GM18505 (cell line): ENCODE measurements around the gene PTPN7.
"Not testable (repeated sequence)": the region's sequence is repeated elsewhere in the genome, so short reads cannot be mapped to it uniquely, and the experiment has no call there.

Experiments used
- ATAC-seq: cut with Tn5 transposase; IDR thresholded peaks from one replicate; pipeline ENCODE4 v1.9.1; 2021; ENCODE audit not compliant: unreplicated experiment
- POLR2A ChIP-seq: IDR thresholded peaks from 4 replicates; pipeline ENCODE4 v1.6.1; 2011; ENCODE audit warnings: borderline replicate concordance; ENCODE audit not compliant: insufficient read depth, insufficient read length; ENCODE audit errors: extremely low read depth

Gene PTPN7

GRCh38 chr1:202148391-202148790 is 12.0 kb downstream of the PTPN7 start:
- TF ChIP-seq POLR2A, result peak; percentile 19
- ATAC-seq, result no peak

DNA sequence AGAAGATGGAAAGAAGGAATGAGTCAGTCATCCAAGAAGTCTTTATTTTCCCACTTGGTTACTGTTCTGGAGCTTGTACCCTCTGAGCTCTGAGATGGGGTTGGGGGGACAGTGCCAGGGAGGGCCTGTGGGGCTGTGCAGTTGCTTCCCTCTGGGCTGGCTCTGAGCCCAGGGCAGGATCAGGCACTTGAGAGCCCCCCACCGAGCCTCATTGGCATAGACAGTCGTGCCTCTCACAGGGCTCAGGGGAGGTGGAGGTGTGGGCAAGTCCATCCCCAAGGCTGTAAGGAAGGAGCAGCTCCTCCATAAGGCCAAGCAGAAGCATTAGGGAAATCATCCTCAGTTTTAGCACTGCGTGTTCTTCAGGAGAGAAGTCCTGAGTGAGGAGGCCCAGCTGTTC is 13.4 kb downstream of the PTPN7 start:
- no peak for ATAC-seq
- TF ChIP-seq POLR2A, result no peak

DNA sequence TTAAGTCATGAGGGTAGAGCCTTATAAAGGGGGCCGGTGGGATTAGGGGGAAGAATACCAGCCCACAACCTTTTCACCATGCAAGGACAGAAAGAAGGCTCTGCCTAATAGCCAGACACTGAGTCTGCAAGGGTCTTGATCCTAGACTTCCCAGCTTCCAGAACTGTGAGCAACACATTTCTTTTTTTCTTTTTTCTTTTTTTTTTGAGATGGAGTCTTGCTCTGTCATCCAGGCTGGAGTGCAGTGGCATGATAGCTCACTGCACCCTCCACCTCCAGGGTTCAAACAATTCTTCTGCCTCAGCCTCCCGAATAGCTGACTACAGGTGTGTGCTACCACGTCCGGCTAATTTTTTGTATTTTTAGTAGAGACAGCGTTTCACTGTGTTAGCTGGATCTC is 14.1 kb downstream of the PTPN7 start:
- ATAC-seq, result no peak
- TF ChIP-seq POLR2A, result no peak

DNA sequence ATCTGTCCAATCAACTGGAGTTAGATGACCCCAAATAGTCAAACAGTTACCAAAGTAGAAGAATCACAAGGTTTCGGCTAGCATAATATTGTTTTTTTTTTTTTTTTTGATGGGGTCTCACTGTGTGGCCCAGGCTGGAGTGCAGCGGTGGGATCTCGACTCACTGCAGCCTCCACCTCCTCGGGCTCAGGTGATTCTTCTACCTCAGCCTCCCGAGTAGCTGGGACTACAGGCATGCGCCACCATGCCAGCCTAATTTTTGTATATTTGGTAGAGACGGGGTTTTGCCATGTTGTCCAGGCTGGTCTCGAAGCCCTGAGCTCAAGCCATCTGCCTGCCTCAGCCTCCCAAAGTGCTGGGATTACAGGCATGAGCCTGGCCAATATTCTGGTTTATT is 14.7 kb downstream of the PTPN7 start:
- ATAC-seq, result not testable (repeated sequence)

- TF ChIP-seq POLR2A, result peak; percentile 12
- ATAC-seq, result no peak
Measured at GRCh38 chr1:202145068-202145743, 15.2 kb downstream of the PTPN7 start.

DNA sequence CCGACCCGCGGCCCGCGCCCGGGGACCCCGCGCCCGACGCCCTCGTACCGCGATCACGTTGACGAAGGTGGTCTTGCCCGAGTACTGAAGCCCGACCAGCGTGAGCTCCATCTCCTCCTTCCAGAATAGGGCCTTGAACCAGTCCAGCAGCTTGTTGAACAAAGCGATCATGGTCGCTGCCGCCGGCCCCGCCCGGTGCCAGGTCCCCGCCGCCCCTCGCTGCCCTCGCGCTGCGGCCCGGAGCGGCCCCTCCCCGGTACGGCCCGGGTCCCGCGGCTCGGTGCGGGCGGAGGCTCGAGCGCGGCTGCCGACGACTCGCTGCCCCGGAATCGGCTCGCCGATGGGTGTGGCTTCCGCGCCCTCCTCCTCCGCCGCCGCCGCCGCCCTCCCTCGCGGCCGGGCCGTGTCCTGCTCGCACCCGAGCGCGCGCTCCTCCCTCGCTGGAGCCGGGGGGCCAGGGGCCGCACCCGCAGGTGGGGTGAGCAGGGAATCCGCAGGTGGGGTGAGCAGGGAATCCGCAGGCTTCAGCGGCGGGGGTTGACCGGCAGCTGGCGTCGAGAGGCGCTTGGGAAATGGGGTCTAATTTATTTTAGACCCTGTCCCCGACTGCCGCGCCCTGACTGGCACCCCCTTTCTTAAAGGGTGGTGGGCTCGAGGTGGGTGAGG is 15.9 kb downstream of the PTPN7 start, which contains the start of gene ARL8A:
Gene ARL8A (minus strand): TSS at position 336 of the 666 bp plus-strand sequence. CDS start 165 bp downstream, at position 171.
- peak; percentile 68 for TF ChIP-seq POLR2A
- peak; percentile 64 for ATAC-seq

- ATAC-seq, result peak; percentile 43
- TF ChIP-seq POLR2A, result no peak
Measured at GRCh38 chr1:202143768-202144401, 16.5 kb downstream of the PTPN7 start.

GRCh38 chr1:202143011-202143767 is 17.2 kb downstream of the PTPN7 start:
- peak; percentile 17 for ATAC-seq

DNA sequence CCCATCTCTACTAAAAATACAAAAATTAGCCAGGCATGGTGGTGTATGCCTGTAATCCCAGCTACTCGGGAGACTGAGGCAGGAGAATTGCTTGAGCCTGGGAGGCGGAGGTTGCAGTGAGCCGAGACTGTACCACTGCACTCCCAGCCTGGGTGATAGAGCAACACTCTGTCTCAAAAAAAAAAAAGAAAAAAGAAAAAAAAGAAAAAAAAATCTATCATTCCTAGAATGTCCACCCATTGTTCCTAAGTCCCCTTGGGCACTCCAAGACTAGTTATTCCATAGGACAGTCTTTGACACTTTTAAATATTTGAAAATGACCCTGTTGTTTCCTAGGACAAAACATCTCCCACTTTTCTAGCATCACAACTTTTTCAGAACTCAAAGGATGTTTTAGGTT is 18.9 kb downstream of the PTPN7 start:
- ATAC-seq, result not testable (repeated sequence)

More at GRCh38 chr1:202143011-202143767, 17.2 kb downstream of the PTPN7 start:
- TF ChIP-seq POLR2A, result no peak

DNA sequence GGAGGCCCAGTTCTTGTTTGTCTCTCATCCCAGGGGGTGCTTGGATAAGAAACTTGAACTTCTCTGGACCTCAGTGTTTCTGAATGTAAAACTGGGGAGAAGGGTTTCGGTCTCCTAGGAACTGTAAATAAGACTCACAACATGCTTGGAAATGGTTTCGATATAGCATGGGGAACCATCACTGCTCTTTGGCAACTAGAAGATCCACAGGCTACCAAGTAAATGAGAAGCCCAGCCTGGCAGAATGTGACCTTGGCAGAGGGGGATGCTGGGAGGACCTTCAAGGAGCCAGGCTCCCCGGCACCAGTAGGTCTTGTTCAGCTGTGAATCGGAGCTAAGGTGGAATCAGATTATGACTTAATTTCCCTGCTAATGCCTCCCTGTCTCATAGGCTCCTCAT is 19.6 kb downstream of the PTPN7 start:
- no peak for TF ChIP-seq POLR2A
- no peak for ATAC-seq

DNA sequence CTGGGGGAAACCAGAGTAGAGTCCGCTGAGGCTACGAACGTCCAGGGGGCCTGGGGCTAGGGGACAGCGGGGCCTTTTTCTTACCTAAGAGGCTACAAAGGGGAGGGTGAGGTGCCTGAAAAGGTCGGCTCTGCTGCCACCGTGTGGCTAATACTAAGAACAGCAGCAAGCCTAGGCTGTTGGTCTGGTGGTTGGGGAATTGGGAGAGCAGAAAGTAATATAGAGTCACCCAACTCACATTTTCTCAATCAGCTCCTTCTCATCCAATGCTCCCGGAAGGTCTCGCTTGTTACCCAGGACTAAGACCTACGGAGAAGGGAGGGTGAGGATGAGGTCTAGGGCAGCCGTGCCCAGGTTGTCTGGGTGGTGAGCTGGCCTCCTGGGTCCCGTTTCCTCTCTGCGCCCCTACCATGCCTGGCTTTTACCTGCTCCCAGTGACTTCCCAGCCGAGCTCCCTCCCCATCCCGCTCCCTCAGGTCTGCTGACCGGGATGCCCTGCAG is 25.1 kb downstream of the PTPN7 start:
- TF ChIP-seq POLR2A, result no peak
- no peak for ATAC-seq

DNA sequence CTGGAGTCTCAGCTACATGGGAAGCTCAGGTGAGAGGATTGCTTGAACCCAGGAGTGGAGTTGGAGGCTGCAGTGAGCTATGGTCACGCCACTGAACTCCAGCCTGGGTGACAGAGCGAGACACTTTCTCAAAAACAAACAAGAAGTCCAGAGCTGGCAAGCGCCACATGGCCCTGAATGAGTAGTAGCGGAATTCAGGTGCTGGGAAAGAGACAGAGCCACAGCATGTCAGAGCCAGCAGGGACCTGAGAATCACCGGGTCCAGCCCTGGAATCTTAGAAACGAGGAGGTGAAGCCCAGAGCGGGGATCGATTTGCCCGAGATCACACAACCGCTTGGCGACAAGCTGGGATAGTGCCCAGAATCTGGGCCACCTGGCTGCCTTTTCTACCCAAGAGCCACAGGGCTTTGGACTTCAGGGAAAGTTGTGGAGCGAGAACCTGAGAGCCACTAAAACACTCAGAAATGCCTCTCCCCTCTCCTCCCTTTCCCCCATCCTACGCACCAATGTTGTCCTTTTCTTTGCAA is 25.7 kb downstream of the PTPN7 start:
- no peak for TF ChIP-seq POLR2A
- ATAC-seq, result no peak

DNA sequence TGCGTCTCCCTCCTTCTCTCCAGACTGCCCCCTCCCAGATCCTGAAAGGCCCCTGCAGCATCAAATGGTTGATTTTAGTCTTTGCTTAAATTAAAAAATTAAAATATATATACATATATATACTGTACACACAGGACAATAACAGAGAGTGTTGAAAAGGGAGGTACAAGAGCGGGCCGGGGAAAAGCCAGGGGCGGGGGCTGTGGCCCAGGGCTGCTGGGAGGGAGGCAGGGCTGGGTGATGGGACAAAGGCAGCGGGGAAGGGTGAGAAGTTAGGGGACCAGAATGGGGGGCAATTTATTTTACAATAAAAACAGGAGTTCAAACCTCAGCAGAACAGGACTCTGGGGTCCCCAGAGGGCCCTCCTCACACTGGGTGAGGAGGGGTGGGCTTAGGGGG is 26.4 kb downstream of the PTPN7 start:
- TF ChIP-seq POLR2A, result no peak
- no peak for ATAC-seq
